Colonic mucosa (tissue), 4 donors: Measurements from ENCODE around the gene IQUB. TPM values are rescaled to one million over a fixed set of nuclear protein-coding genes. Genes with fewer than 3 reads are reported as not detected.
"Not testable (repeated sequence)": the region's sequence is repeated elsewhere in the genome, so short reads cannot be mapped to it uniquely, and the experiment has no call there.

ENCODE experiments used
- DNase-seq: peaks from one replicate; pipeline ENCODE4 v3.0.0-alpha.2; 2020
- H3K27ac ChIP-seq: fragments of 200-600 bp; one replicate; pipeline ENCODE4 v1.8.0; 2021
- H3K27me3 ChIP-seq: fragments of 200-600 bp; one replicate; pipeline ENCODE4 v1.8.0; 2021
- H3K36me3 ChIP-seq: fragments of 200-600 bp; one replicate; pipeline ENCODE4 v1.8.0; 2021
- H3K4me1 ChIP-seq: fragments of 200-600 bp; one replicate; pipeline ENCODE4 v1.8.0; 2021; ENCODE audit warnings: mild to moderate bottlenecking
- H3K4me3 ChIP-seq: fragments of 200-600 bp; one replicate; pipeline ENCODE4 v1.8.0; 2021
- H3K9ac ChIP-seq, 2 donors: one replicate each; pipeline ENCODE4 v1.7.0; 2013; ENCODE audit warnings: control low read depth in 2 of 2, low read depth in 2 of 2, low read length in 2 of 2
- H3K9me3 ChIP-seq: fragments of 200-600 bp; one replicate; pipeline ENCODE4 v1.8.0; 2021
- intact Hi-C: fragments of 100-400 bp; cut with DNase I; formaldehyde crosslinking; loops from one replicate; pipeline ENCODE4 v1.14.1; 2022
- total RNA-seq, 2 donors: library from RNA; stranded (reverse); fragmentation: NEBNext Ultra II Directional in 1 of 2; extraction: Animal tissue kit (Norgen Biotek cat#: 25700) in 1 of 2; gene quantifications; one replicate each; pipeline ENCODE4 v1.2.1, GENCODE V29; 2021
- TF ChIP-seq, protein P1 (sequence below): fragments of 200-600 bp; IDR thresholded peaks from one replicate; pipeline ENCODE4 v1.8.0; 2022; ENCODE audit warnings: antibody characterized with exemption, mild to moderate bottlenecking
- donor health status: healthy.
- donor health status: DM: no; HTN: no; CAD: no.
- donor health status: DM: no; HTN: no; CAD: no.

The IQUB gene
- total RNA-seq, 2 donors from 2014 or later, result 0.16 TPM; not detected in 1

DNA sequence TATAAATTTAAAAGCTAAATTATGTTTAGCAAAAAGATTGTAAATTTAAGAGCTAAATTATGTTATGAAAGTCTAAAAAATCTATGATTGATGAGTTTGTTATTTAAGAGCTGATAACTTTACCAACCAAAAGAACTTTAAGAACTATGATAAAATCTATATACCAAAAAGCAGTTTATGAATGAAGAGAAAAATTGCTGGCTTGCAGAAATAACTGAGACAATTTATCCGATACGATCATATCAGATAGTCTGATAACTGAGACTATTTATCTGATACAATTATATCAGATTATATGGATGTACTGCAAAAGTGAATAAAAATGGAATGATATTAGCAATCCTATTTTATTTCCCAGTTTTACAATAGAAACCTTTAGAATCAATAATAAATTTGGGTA is 50.2 kb downstream of the IQUB start:
- no peak overlapping the region for H3K9ac ChIP-seq
- intact Hi-C loops, result no loop called here

DNA sequence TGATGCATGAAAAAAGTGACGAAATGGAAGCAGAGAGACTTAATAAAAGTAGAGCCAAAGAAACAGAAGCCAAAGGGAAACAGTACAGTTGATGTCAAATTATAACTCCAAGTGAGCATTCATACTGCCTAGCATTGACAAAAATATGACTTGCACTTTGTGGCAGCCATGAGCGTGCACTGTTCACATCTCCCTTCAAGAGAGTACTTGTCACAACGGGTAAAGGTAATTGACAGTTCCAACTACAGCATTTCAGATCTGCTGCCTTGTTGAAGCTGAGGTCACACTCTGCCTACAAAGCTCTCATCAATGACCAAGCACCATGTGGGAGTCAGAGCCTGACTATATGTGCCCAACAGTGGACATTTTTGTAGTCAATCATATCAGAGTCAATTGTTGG is 54.3 kb downstream of the IQUB start:
- Histone ChIP-seq H3K9me3 (no peaks in the 10 kb centered on the region), H3K27me3 (no peaks in the 10 kb centered on the region), H3K27ac (no peak overlapping the region), H3K4me1 (no peaks in the 10 kb centered on the region), H3K4me3 (no peak overlapping the region), H3K36me3 (no peaks in the 10 kb centered on the region), H3K9ac (no peak overlapping the region)
- TF ChIP-seq, protein P1, sequence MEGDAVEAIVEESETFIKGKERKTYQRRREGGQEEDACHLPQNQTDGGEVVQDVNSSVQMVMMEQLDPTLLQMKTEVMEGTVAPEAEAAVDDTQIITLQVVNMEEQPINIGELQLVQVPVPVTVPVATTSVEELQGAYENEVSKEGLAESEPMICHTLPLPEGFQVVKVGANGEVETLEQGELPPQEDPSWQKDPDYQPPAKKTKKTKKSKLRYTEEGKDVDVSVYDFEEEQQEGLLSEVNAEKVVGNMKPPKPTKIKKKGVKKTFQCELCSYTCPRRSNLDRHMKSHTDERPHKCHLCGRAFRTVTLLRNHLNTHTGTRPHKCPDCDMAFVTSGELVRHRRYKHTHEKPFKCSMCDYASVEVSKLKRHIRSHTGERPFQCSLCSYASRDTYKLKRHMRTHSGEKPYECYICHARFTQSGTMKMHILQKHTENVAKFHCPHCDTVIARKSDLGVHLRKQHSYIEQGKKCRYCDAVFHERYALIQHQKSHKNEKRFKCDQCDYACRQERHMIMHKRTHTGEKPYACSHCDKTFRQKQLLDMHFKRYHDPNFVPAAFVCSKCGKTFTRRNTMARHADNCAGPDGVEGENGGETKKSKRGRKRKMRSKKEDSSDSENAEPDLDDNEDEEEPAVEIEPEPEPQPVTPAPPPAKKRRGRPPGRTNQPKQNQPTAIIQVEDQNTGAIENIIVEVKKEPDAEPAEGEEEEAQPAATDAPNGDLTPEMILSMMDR, result no peak
- intact Hi-C loops, result no loop called here
- no peak for DNase-seq

More for the DNA sequence above, 50.2 kb downstream of the IQUB start:
- no peaks in the 10 kb centered on the region for H3K27me3 ChIP-seq
- H3K36me3 ChIP-seq, result no peaks in the 10 kb centered on the region
- no peak overlapping the region for H3K27ac ChIP-seq
- DNase-seq, result no peak
- H3K4me3 ChIP-seq, result no peak overlapping the region
- H3K9me3 ChIP-seq, result no peaks in the 10 kb centered on the region
- TF ChIP-seq, protein P1, result no peak
- no peaks in the 10 kb centered on the region for H3K4me1 ChIP-seq

DNA sequence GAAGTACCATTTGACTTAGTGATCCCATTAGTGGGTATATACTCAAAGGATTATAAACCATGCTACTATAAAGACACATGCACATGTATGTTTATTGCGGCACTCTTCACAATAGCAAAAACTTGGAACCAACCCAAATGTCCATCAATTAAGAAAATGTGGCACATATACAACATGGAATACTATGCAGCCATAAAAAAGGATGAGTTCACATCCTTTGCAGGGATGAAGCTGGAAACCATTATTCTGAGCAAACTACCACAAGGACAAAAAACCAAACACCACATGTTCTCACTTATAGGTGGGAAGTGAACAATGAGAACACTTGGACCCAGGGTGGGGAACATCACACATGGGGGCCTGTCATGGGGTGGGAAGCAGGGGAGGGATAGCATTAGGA is 56.3 kb downstream of the IQUB start:
- intact Hi-C loops, H3K9ac ChIP-seq, DNase-seq, H3K27me3 ChIP-seq, H3K27ac ChIP-seq, H3K9me3 ChIP-seq, H3K36me3 ChIP-seq, H3K4me1 ChIP-seq, H3K4me3 ChIP-seq: not testable (repeated sequence)

DNA sequence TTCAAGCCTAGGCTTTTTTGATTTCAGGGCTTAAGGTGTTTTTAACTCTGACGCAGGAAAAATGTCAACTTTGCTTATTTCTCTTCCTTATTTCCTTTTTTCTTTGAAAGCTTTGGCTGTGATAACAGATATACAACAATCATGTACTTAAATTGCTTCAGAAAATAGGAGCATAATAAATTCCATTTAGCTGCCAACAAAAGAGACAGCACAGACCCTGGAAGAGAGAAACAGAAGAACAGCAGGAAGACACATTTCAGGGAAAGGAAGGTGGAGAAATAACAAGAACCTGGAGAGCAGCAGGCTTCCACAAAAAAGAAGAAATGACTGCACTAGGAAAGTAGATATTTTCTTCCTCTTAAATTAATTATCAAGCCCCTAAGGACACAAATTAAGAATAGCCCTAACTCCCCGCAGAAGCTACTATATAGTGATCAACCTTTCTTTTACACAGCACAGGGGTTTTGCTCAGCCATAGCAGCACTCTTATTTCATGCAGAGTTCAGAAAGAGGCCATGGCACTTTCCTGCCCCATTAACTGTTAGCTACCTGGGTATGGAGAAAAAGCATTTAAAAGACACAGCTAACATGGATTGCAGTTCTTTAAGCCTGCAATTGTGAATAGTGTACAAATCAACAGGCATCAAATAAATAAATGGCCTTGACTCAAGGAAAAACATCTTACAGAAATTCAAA is 61.5 kb downstream of the IQUB start:
- H3K9me3 ChIP-seq, result no peaks in the 10 kb centered on the region
- no peak for DNase-seq
- no peaks in the 10 kb centered on the region for H3K27me3 ChIP-seq
- no peak overlapping the region for H3K4me3 ChIP-seq
- no peaks in the 10 kb centered on the region for H3K4me1 ChIP-seq
- no peaks in the 10 kb centered on the region for H3K36me3 ChIP-seq
- no peak overlapping the region for H3K9ac ChIP-seq
- no peak overlapping the region for H3K27ac ChIP-seq
- TF ChIP-seq, protein P1, result no peak
- intact Hi-C loops, result no loop called here

DNA sequence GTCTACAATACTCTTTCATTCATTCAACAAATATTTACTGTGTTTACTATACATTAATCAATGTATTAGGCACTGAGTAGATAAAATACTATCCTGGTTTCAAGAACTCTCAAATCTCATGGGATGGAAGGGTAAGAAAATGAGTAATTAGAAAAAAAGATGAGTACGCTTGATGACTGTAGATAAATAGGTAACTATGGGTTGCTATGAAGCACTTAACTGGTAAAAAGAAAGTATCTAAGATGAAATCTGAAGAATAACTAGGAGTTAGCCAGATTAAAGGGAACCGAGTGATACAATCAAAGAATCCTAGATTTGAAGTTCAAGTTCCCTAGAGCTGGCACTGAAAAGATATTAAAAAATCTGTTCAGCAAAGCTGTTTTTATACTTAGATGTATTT is 62.1 kb downstream of the IQUB start:
- TF ChIP-seq, protein P1, result no peak
- Histone ChIP-seq H3K4me3 (no peak overlapping the region), H3K27ac (no peak overlapping the region), H3K27me3 (no peaks in the 10 kb centered on the region), H3K9me3 (no peaks in the 10 kb centered on the region), H3K9ac (no peak overlapping the region), H3K4me1 (no peaks in the 10 kb centered on the region), H3K36me3 (no peaks in the 10 kb centered on the region)
- intact Hi-C loops, result no loop called here
- no peak for DNase-seq

DNA sequence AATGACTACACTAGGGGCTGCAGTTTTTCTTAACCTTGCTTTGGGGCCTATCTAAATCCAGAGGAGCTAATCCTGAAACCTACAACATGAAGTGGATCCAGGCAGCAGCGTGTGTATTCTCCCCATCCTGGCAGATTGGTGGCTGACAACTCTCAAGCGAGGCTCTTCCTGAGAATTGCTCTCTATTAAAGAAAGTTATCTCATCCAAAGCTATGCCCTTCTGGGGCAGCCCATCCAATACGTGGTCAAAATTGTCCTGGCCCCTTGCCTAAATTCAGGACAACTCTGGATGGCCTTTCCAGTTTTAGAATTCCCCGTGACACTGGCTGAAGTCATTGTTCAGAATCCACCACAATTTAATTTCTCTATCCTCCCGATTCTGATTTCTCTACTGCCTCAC is 66.1 kb downstream of the IQUB start:
- no peaks in the 10 kb centered on the region for H3K36me3 ChIP-seq
- intact Hi-C loops, result no loop called here
- TF ChIP-seq, protein P1, result no peak

More for the DNA sequence above, 66.1 kb downstream of the IQUB start:
- H3K27me3 ChIP-seq, result no peaks in the 10 kb centered on the region
- no peaks in the 10 kb centered on the region for H3K9me3 ChIP-seq
- no peak for DNase-seq
- no peak overlapping the region for H3K4me3 ChIP-seq
- no peak overlapping the region for H3K27ac ChIP-seq
- H3K4me1 ChIP-seq, result no peaks in the 10 kb centered on the region
- H3K9ac ChIP-seq, result no peak overlapping the region
